Measurements from ENCODE around the gene LAMA2.

GRCh38 chr6:129492260-129492659 is 609.3 kb downstream of the LAMA2 start:
- no peak for TF ChIP-seq GATA2 (IDR thresholded peaks at IDR 0.05; ENCODE audit: low read depth, low read length)
- TF ChIP-seq GATA3 (IDR thresholded peaks at IDR 0.05; ENCODE audit: low read depth, low read length), result no peak

All from SH-SY5Y (cell line).